ENCODE data around the gene PITPNM3.

PITPNM3 gene

GRCh38 chr17:6497496-6498221 is 58.7 kb downstream of the PITPNM3 start:
- H3K4me1 ChIP-seq (ENCODE audit: control insufficient read depth, insufficient read depth, low read length) = peaks cover 33% of the 10 kb centered on the region
- H3K9me3 ChIP-seq (ENCODE audit: control insufficient read depth, insufficient read depth, low read depth, low read length) = peaks cover 1% of the 10 kb centered on the region; the same call in 1 of the 2 replicates
- no peak overlapping the region for H3K27ac ChIP-seq (ENCODE audit: low read depth, low read length)
- H3K27me3 ChIP-seq (ENCODE audit: control insufficient read depth, insufficient read depth, low read length) = no peaks in the 10 kb centered on the region
- no peak overlapping the region for H3K9ac ChIP-seq (ENCODE audit: low read length)
- H3K4me3 ChIP-seq (ENCODE audit: low read depth, low read length) = no peak overlapping the region
- no peaks in the 10 kb centered on the region for H3K36me3 ChIP-seq (ENCODE audit: control insufficient read depth, insufficient read depth, low read length)

GRCh38 chr17:6496640-6497441 is 59.5 kb downstream of the PITPNM3 start:
- peaks cover 33% of the 10 kb centered on the region for H3K4me1 ChIP-seq (ENCODE audit: control insufficient read depth, insufficient read depth, low read length)
- no peak overlapping the region for H3K27ac ChIP-seq (ENCODE audit: low read depth, low read length)
- no peak overlapping the region for H3K9ac ChIP-seq (ENCODE audit: low read length)
- H3K9me3 ChIP-seq (ENCODE audit: control insufficient read depth, insufficient read depth, low read depth, low read length) = no peaks in the 10 kb centered on the region
- H3K27me3 ChIP-seq (ENCODE audit: control insufficient read depth, insufficient read depth, low read length) = no peaks in the 10 kb centered on the region
- no peak overlapping the region for H3K4me3 ChIP-seq (ENCODE audit: low read depth, low read length)
- no peaks in the 10 kb centered on the region for H3K36me3 ChIP-seq (ENCODE audit: control insufficient read depth, insufficient read depth, low read length)

- peak overlapping the region; percentile 45 for H3K4me3 ChIP-seq (ENCODE audit: low read depth, low read length)
These were observed 60.3 kb downstream of the PITPNM3 start for GRCh38 chr17:6496116-6496481.

GRCh38 chr17:6495450-6496115 is 60.8 kb downstream of the PITPNM3 start:
- H3K4me3 ChIP-seq (ENCODE audit: low read depth, low read length) = peak overlapping the region; percentile 45
- H3K9ac ChIP-seq (ENCODE audit: low read length) = no peak overlapping the region
- H3K27ac ChIP-seq (ENCODE audit: low read depth, low read length) = no peak overlapping the region
- H3K9me3 ChIP-seq (ENCODE audit: control insufficient read depth, insufficient read depth, low read depth, low read length) = no peaks in the 10 kb centered on the region
- no peaks in the 10 kb centered on the region for H3K27me3 ChIP-seq (ENCODE audit: control insufficient read depth, insufficient read depth, low read length)
- H3K36me3 ChIP-seq (ENCODE audit: control insufficient read depth, insufficient read depth, low read length) = no peaks in the 10 kb centered on the region
- peaks cover 37% of the 10 kb centered on the region for H3K4me1 ChIP-seq (ENCODE audit: control insufficient read depth, insufficient read depth, low read length)

More at GRCh38 chr17:6496116-6496481, 60.3 kb downstream of the PITPNM3 start:
- Histone ChIP-seq H3K9ac (ENCODE audit: low read length) (no peak overlapping the region), H3K4me1 (ENCODE audit: control insufficient read depth, insufficient read depth, low read length) (peaks cover 37% of the 10 kb centered on the region), H3K27ac (ENCODE audit: low read depth, low read length) (no peak overlapping the region), H3K27me3 (ENCODE audit: control insufficient read depth, insufficient read depth, low read length) (no peaks in the 10 kb centered on the region), H3K9me3 (ENCODE audit: control insufficient read depth, insufficient read depth, low read depth, low read length) (no peaks in the 10 kb centered on the region), H3K36me3 (ENCODE audit: control insufficient read depth, insufficient read depth, low read length) (no peaks in the 10 kb centered on the region)

- Histone ChIP-seq H3K4me1 (ENCODE audit: control insufficient read depth, insufficient read depth, low read length) (peaks cover 44% of the 10 kb centered on the region), H3K27me3 (ENCODE audit: control insufficient read depth, insufficient read depth, low read length) (no peaks in the 10 kb centered on the region), H3K9ac (ENCODE audit: low read length) (no peak overlapping the region), H3K36me3 (ENCODE audit: control insufficient read depth, insufficient read depth, low read length) (no peaks in the 10 kb centered on the region), H3K4me3 (ENCODE audit: low read depth, low read length) (no peak overlapping the region), H3K27ac (ENCODE audit: low read depth, low read length) (no peak overlapping the region), H3K9me3 (ENCODE audit: control insufficient read depth, insufficient read depth, low read depth, low read length) (no peaks in the 10 kb centered on the region)
These were observed 62.0 kb downstream of the PITPNM3 start for GRCh38 chr17:6494239-6494941.

DNA sequence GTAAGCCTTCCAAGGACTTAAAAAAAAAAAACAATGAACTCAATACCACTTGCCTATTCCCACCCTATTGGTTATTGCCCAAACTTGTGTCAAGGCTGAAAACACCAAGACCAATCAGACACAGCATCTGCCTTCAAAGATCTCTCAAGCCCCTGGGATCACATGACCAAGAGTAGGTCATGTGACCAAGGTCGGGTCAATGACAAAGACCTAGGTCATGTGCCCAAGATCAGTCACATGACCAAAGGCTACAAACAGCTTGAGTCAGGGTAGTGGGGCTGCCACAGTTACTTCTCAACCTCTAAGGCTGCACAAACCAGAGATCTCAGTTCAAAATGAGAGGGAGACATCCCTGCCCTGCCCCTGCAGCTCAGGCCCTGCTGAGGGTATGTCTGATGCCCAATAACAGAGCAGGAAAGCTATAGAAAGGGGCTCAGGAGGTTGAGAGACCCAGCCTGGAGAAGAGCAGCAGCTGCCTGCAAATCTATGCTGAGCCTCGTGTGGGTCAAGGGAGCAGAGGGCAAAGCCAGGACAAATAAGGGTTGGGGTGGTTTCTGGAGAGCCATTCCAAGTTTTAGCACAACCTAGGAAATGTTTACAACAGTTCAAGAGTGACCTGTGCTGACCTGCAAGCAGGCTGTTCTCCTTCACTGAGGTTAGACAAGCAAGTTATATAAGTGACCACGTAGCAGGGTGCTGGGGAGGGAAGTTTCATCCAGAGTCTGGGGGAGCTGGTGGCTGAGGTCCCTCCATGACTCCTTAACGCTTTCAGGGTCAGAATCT is 63.3 kb downstream of the PITPNM3 start:
- H3K36me3 ChIP-seq (ENCODE audit: control insufficient read depth, insufficient read depth, low read length) = no peaks in the 10 kb centered on the region
- H3K27ac ChIP-seq (ENCODE audit: low read depth, low read length) = no peak overlapping the region
- H3K9ac ChIP-seq (ENCODE audit: low read length) = no peak overlapping the region
- peaks cover 43% of the 10 kb centered on the region for H3K4me1 ChIP-seq (ENCODE audit: control insufficient read depth, insufficient read depth, low read length)
- H3K27me3 ChIP-seq (ENCODE audit: control insufficient read depth, insufficient read depth, low read length) = no peaks in the 10 kb centered on the region
- H3K9me3 ChIP-seq (ENCODE audit: control insufficient read depth, insufficient read depth, low read depth, low read length) = no peaks in the 10 kb centered on the region
- H3K4me3 ChIP-seq (ENCODE audit: low read depth, low read length) = no peak overlapping the region

- Histone ChIP-seq H3K4me3 (ENCODE audit: low read depth, low read length) (no peak overlapping the region), H3K27me3 (ENCODE audit: control insufficient read depth, insufficient read depth, low read length) (no peaks in the 10 kb centered on the region), H3K9me3 (ENCODE audit: control insufficient read depth, insufficient read depth, low read depth, low read length) (no peaks in the 10 kb centered on the region), H3K4me1 (ENCODE audit: control insufficient read depth, insufficient read depth, low read length) (peaks cover 42% of the 10 kb centered on the region), H3K9ac (ENCODE audit: low read length) (no peak overlapping the region), H3K36me3 (ENCODE audit: control insufficient read depth, insufficient read depth, low read length) (no peaks in the 10 kb centered on the region), H3K27ac (ENCODE audit: low read depth, low read length) (no peak overlapping the region)
These were observed 65.2 kb downstream of the PITPNM3 start for GRCh38 chr17:6491071-6491700.

DNA sequence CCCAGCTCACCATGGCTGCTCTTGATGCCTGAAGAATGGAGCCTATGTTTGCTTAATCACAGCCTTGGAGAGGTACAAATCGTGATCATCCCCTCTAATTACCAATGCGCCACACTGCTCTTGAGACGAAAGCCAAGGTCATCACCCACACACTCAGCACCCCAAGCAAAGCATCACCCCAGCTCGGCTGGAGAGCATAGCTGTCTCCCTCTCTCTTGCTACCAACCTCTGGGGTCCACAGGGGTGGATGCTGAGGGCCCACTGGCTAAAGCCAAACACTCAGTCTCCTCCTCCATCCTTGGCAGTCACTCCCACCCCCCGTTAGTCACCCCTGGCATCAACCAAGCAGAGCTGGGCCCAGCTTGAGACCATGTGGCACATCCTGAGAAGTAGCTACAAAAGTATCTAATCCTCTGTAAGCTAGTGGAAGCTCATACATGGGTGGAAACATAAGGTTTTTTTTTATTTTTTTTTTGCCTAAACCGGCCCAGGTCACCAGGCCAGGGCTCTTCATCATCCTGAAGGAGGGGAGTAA is 67.3 kb downstream of the PITPNM3 start:
- no peak overlapping the region for H3K9ac ChIP-seq (ENCODE audit: low read length)
- H3K36me3 ChIP-seq (ENCODE audit: control insufficient read depth, insufficient read depth, low read length) = no peaks in the 10 kb centered on the region
- H3K4me3 ChIP-seq (ENCODE audit: low read depth, low read length) = no peak overlapping the region
- H3K27ac ChIP-seq (ENCODE audit: low read depth, low read length) = no peak overlapping the region
- H3K4me1 ChIP-seq (ENCODE audit: control insufficient read depth, insufficient read depth, low read length) = peaks cover 38% of the 10 kb centered on the region
- H3K27me3 ChIP-seq (ENCODE audit: control insufficient read depth, insufficient read depth, low read length) = no peaks in the 10 kb centered on the region
- no peaks in the 10 kb centered on the region for H3K9me3 ChIP-seq (ENCODE audit: control insufficient read depth, insufficient read depth, low read depth, low read length)

GRCh38 chr17:6488008-6488539 is 68.3 kb downstream of the PITPNM3 start:
- no peaks in the 10 kb centered on the region for H3K27me3 ChIP-seq (ENCODE audit: control insufficient read depth, insufficient read depth, low read length)
- H3K27ac ChIP-seq (ENCODE audit: low read depth, low read length) = no peak overlapping the region
- H3K9ac ChIP-seq (ENCODE audit: low read length) = no peak overlapping the region
- H3K4me1 ChIP-seq (ENCODE audit: control insufficient read depth, insufficient read depth, low read length) = peaks cover 38% of the 10 kb centered on the region
- H3K36me3 ChIP-seq (ENCODE audit: control insufficient read depth, insufficient read depth, low read length) = no peaks in the 10 kb centered on the region
- H3K4me3 ChIP-seq (ENCODE audit: low read depth, low read length) = no peak overlapping the region
- no peaks in the 10 kb centered on the region for H3K9me3 ChIP-seq (ENCODE audit: control insufficient read depth, insufficient read depth, low read depth, low read length)
